Measurements from ENCODE around the gene MYO15B.

Gene MYO15B

GRCh38 chr17:75619506-75620431 lies 32.2 kb downstream of the MYO15B start:
- Histone ChIP-seq H3K9me3 (replicated peaks; ENCODE audit: insufficient read depth, low read length) (no peaks in the 10 kb centered on the region), H3K27ac (ENCODE audit: low read length) (no peak overlapping the region), H3K9ac (ENCODE audit: low read length) (no peak overlapping the region), H3K9me2 (replicated peaks; ENCODE audit: insufficient read depth, low read length) (no peaks in the 10 kb centered on the region), H3K36me3 (replicated peaks; ENCODE audit: insufficient read depth, low read length) (no peaks in the 10 kb centered on the region), H3K4me2 (ENCODE audit: low read depth, low read length) (no peak overlapping the region), H3K4me3 (ENCODE audit: low read length) (no peak overlapping the region), H3K79me2 (ENCODE audit: low read length) (no peaks in the 10 kb centered on the region), H3K4me1 (ENCODE audit: low read length) (no peaks in the 10 kb centered on the region), H4K20me1 (ENCODE audit: insufficient read depth, low read length) (no peaks in the 10 kb centered on the region), H3K27me3 (replicated peaks; ENCODE audit: insufficient read depth, low read length) (peaks cover 77% of the 10 kb centered on the region), H3F3A (ENCODE audit: insufficient read depth, low read length) (no peaks in the 10 kb centered on the region), H2AFZ (ENCODE audit: low read length) (no peak overlapping the region)
- no peak for TF ChIP-seq EZH2 (optimal IDR thresholded peaks at IDR 0.05; ENCODE audit: low read depth, low read length)
- TF ChIP-seq, protein P1, sequence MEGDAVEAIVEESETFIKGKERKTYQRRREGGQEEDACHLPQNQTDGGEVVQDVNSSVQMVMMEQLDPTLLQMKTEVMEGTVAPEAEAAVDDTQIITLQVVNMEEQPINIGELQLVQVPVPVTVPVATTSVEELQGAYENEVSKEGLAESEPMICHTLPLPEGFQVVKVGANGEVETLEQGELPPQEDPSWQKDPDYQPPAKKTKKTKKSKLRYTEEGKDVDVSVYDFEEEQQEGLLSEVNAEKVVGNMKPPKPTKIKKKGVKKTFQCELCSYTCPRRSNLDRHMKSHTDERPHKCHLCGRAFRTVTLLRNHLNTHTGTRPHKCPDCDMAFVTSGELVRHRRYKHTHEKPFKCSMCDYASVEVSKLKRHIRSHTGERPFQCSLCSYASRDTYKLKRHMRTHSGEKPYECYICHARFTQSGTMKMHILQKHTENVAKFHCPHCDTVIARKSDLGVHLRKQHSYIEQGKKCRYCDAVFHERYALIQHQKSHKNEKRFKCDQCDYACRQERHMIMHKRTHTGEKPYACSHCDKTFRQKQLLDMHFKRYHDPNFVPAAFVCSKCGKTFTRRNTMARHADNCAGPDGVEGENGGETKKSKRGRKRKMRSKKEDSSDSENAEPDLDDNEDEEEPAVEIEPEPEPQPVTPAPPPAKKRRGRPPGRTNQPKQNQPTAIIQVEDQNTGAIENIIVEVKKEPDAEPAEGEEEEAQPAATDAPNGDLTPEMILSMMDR (IDR thresholded peaks at IDR 0.05; ENCODE audit: low read length) = peak; percentile 66
- DNase-seq = peak; percentile 30

DNA sequence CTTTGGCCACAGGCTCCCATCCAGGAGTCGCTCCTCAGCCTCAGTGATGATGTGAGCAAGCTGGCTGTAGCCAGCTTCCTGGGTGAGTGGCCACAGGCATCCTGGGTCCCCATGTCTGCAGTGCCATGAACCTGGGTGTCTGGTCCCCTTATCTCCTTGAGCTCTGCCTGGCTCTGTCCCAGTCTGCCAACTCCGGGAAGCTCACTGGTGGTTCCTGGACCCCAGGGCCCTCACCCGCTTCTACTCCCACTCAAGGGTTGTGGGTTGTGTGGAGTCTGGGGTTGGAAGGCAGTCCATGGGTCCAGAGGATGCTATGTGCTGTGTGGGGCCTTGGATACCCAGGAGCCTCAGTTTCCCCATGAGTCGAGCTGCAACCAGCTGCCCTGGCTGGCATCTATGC lies 33.9 kb downstream of the MYO15B start:
- H3F3A ChIP-seq (ENCODE audit: insufficient read depth, low read length) = no peaks in the 10 kb centered on the region
- H3K9ac ChIP-seq (ENCODE audit: low read length) = no peak overlapping the region
- H3K9me3 ChIP-seq (replicated peaks; ENCODE audit: insufficient read depth, low read length) = no peaks in the 10 kb centered on the region
- DNase-seq = no peak
- no peak overlapping the region for H3K4me3 ChIP-seq (ENCODE audit: low read length)
- peaks cover 60% of the 10 kb centered on the region for H3K27me3 ChIP-seq (replicated peaks; ENCODE audit: insufficient read depth, low read length)
- H2AFZ ChIP-seq (ENCODE audit: low read length) = no peak overlapping the region
- no peaks in the 10 kb centered on the region for H4K20me1 ChIP-seq (ENCODE audit: insufficient read depth, low read length)
- no peak overlapping the region for H3K27ac ChIP-seq (ENCODE audit: low read length)
- H3K4me1 ChIP-seq (ENCODE audit: low read length) = no peaks in the 10 kb centered on the region
- TF ChIP-seq, protein P1 (IDR thresholded peaks at IDR 0.05; ENCODE audit: low read length) = no peak
- TF ChIP-seq EZH2 (optimal IDR thresholded peaks at IDR 0.05; ENCODE audit: low read depth, low read length) = no peak
- TF ChIP-seq EZH2phosphoT487 (IDR thresholded peaks at IDR 0.05; ENCODE audit: low read length) = no peak
- no peaks in the 10 kb centered on the region for H3K36me3 ChIP-seq (replicated peaks; ENCODE audit: insufficient read depth, low read length)
- H3K79me2 ChIP-seq (ENCODE audit: low read length) = no peaks in the 10 kb centered on the region
- no peak overlapping the region for H3K4me2 ChIP-seq (ENCODE audit: low read depth, low read length)
- no peaks in the 10 kb centered on the region for H3K9me2 ChIP-seq (replicated peaks; ENCODE audit: insufficient read depth, low read length)

GRCh38 chr17:75622076-75622475 lies 34.5 kb downstream of the MYO15B start:
- Histone ChIP-seq H3K9me3 (replicated peaks; ENCODE audit: insufficient read depth, low read length) (no peaks in the 10 kb centered on the region), H3K4me2 (ENCODE audit: low read depth, low read length) (no peak overlapping the region), H2AFZ (ENCODE audit: low read length) (no peak overlapping the region), H4K20me1 (ENCODE audit: insufficient read depth, low read length) (no peaks in the 10 kb centered on the region), H3K9ac (ENCODE audit: low read length) (no peak overlapping the region), H3K79me2 (ENCODE audit: low read length) (no peaks in the 10 kb centered on the region), H3K4me3 (ENCODE audit: low read length) (no peak overlapping the region), H3F3A (ENCODE audit: insufficient read depth, low read length) (no peaks in the 10 kb centered on the region), H3K27me3 (replicated peaks; ENCODE audit: insufficient read depth, low read length) (peaks cover 54% of the 10 kb centered on the region), H3K4me1 (ENCODE audit: low read length) (no peaks in the 10 kb centered on the region), H3K9me2 (replicated peaks; ENCODE audit: insufficient read depth, low read length) (no peaks in the 10 kb centered on the region), H3K36me3 (replicated peaks; ENCODE audit: insufficient read depth, low read length) (no peaks in the 10 kb centered on the region), H3K27ac (ENCODE audit: low read length) (no peak overlapping the region)
- no peak for TF ChIP-seq EZH2phosphoT487 (IDR thresholded peaks at IDR 0.05; ENCODE audit: low read length)
- DNase-seq = no peak

DNA sequence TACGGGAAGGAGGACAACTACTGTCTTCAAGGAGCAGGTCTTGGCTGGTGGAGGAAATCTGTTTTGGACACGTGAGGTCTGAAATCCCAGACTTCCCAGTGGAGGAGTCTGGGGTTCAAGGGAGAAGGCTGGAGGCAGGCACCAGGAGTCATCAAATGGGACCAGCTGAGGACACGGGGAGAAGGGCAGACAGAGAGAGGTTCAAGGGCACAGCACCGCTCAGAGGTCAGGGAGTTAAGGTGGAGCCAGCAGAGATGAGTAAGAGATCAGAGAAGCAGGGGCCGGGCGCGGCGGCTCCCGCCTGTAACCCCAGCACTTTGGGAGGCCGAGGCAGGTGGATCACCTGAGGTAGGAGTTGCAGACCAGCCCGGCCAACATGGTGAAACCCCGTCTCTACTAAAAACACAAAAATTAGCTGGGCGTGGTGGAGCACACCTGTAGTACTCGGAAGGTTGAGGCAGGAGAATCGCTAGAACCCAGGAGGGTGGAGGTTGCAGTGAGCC lies 35.2 kb downstream of the MYO15B start:
- no peak overlapping the region for H2AFZ ChIP-seq (ENCODE audit: low read length)
- H3K4me1 ChIP-seq (ENCODE audit: low read length) = no peaks in the 10 kb centered on the region
- H3K9ac ChIP-seq (ENCODE audit: low read length) = no peak overlapping the region
- no peaks in the 10 kb centered on the region for H3F3A ChIP-seq (ENCODE audit: insufficient read depth, low read length)
- no peaks in the 10 kb centered on the region for H3K9me2 ChIP-seq (replicated peaks; ENCODE audit: insufficient read depth, low read length)
- H3K79me2 ChIP-seq (ENCODE audit: low read length) = no peaks in the 10 kb centered on the region
- H3K27me3 ChIP-seq (replicated peaks; ENCODE audit: insufficient read depth, low read length) = peaks cover 47% of the 10 kb centered on the region
- H3K36me3 ChIP-seq (replicated peaks; ENCODE audit: insufficient read depth, low read length) = no peaks in the 10 kb centered on the region
- no peak overlapping the region for H3K4me2 ChIP-seq (ENCODE audit: low read depth, low read length)
- no peaks in the 10 kb centered on the region for H3K9me3 ChIP-seq (replicated peaks; ENCODE audit: insufficient read depth, low read length)
- H3K27ac ChIP-seq (ENCODE audit: low read length) = no peak overlapping the region
- no peak for TF ChIP-seq EZH2 (optimal IDR thresholded peaks at IDR 0.05; ENCODE audit: low read depth, low read length)
- TF ChIP-seq, protein P1 (IDR thresholded peaks at IDR 0.05; ENCODE audit: low read length) = no peak
- no peak for TF ChIP-seq EZH2phosphoT487 (IDR thresholded peaks at IDR 0.05; ENCODE audit: low read length)
- no peaks in the 10 kb centered on the region for H4K20me1 ChIP-seq (ENCODE audit: insufficient read depth, low read length)
- no peak overlapping the region for H3K4me3 ChIP-seq (ENCODE audit: low read length)
- DNase-seq = no peak

Measured in MM.1S (cell line).